ENCODE data around the gene HOXA3.

DNA sequence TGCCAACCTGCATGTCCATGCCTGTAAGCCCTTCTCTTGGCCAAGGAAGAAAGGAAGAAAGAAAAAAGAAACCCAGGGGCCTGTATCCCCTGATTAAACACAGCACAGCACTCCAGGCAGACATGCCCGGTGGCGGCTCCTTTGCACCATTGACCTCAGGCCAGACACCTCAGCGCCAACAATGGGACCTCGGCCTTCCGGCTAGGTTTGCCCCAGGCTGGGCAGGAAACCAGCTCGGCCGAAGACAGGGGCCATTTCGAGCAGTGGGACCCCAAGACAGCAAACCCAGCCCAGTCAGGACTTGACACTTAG is 18.9 kb upstream of the HOXA3 start:
- TF ChIP-seq CTCF (IDR thresholded peaks at IDR 0.05; ENCODE audit: insufficient read depth, low read length) (no peak), REST (IDR thresholded peaks at IDR 0.05; ENCODE audit: insufficient replicate concordance, low read depth) (no peak)

Measured in HL-60 (cell line).